ENCODE measurements around the gene MARCHF2.
"Not testable (repeated sequence)": the region's sequence is repeated elsewhere in the genome, so short reads cannot be mapped to it uniquely, and the experiment has no call there.

GRCh38 chr19:8375766-8376165, 37.3 kb upstream of the MARCHF2 start:
- not testable (repeated sequence) for TF ChIP-seq CTCF (IDR thresholded peaks at IDR 0.05; ENCODE audit: low read depth, low read length, poor library complexity, severe bottlenecking); EZH2phosphoT487 (IDR thresholded peaks at IDR 0.05; ENCODE audit: borderline replicate concordance, low read length)
